Fibroblast of skin of left biceps (primary cell): ENCODE measurements around the gene SFMBT2.
"Not testable (repeated sequence)": the region's sequence is repeated elsewhere in the genome, so short reads cannot be mapped to it uniquely, and the experiment has no call there.

ENCODE experiments used
- DNase-seq, 2 experiments: peaks; one replicate each; pipeline ENCODE4 v3.0.0-alpha.2; 2013; ENCODE audit warnings: low read depth in 2 of 2

The SFMBT2 gene

GRCh38 chr10:7184660-7185366 lies 226.0 kb downstream of the SFMBT2 start:
- no peak for DNase-seq

GRCh38 chr10:7184116-7184515 lies 226.7 kb downstream of the SFMBT2 start:
- not testable (repeated sequence) for DNase-seq

GRCh38 chr10:7182327-7182726 lies 228.5 kb downstream of the SFMBT2 start:
- DNase-seq, result not testable (repeated sequence)

- DNase-seq, result no peak
Measured at GRCh38 chr10:7181420-7181819, 229.4 kb downstream of the SFMBT2 start.

- no peak for DNase-seq
Measured at GRCh38 chr10:7179536-7179935, 231.3 kb downstream of the SFMBT2 start.

- DNase-seq, result no peak
Measured at GRCh38 chr10:7173948-7174347, 236.9 kb downstream of the SFMBT2 start.

- DNase-seq, result no peak
Measured at GRCh38 chr10:7171825-7172224, 239.0 kb downstream of the SFMBT2 start.

GRCh38 chr10:7170626-7171322 lies 240.1 kb downstream of the SFMBT2 start:
- no peak for DNase-seq

- no peak for DNase-seq
Measured at GRCh38 chr10:7168414-7168813, 242.4 kb downstream of the SFMBT2 start.

GRCh38 chr10:7165500-7166177 lies 245.2 kb downstream of the SFMBT2 start:
- no peak for DNase-seq

GRCh38 chr10:7164955-7165354 lies 245.9 kb downstream of the SFMBT2 start:
- DNase-seq, result no peak

GRCh38 chr10:7162331-7162730 lies 248.5 kb downstream of the SFMBT2 start:
- DNase-seq, result no peak

- DNase-seq, result no peak
Measured at GRCh38 chr10:7161484-7162250, 249.2 kb downstream of the SFMBT2 start.

- no peak for DNase-seq
Measured at GRCh38 chr10:7159928-7160327, 250.9 kb downstream of the SFMBT2 start.

GRCh38 chr10:7159517-7159916 lies 251.3 kb downstream of the SFMBT2 start:
- no peak for DNase-seq

GRCh38 chr10:7157091-7157490 lies 253.7 kb downstream of the SFMBT2 start:
- DNase-seq, result no peak

- DNase-seq, result no peak
Measured at GRCh38 chr10:7153750-7154149, 257.1 kb downstream of the SFMBT2 start.

- no peak for DNase-seq
Measured at GRCh38 chr10:7152982-7153381, 257.9 kb downstream of the SFMBT2 start.

- no peak for DNase-seq
Measured at GRCh38 chr10:7152341-7152740, 258.5 kb downstream of the SFMBT2 start.

GRCh38 chr10:7151538-7151937 lies 259.3 kb downstream of the SFMBT2 start:
- no peak for DNase-seq

- DNase-seq, result no peak
Measured at GRCh38 chr10:7150349-7150748, 260.5 kb downstream of the SFMBT2 start.

GRCh38 chr10:7146189-7146588 lies 264.6 kb downstream of the SFMBT2 start:
- no peak for DNase-seq
